Lung (tissue), 12 donors: ENCODE measurements around the gene ADCY5. TPM values are rescaled to one million over a fixed set of nuclear protein-coding genes. Genes with fewer than 3 reads are reported as not detected.
"Not testable (repeated sequence)": the region's sequence is repeated elsewhere in the genome, so short reads cannot be mapped to it uniquely, and the experiment has no call there.

Experiments used
- ATAC-seq: fragments of 200-7000 bp; cut with Tn5 transposase; one replicate; pipeline ENCODE4 v1.9.1; 2020; ENCODE audit warnings: moderate number of reproducible peaks; ENCODE audit not compliant: insufficient read depth, low FRiP score
- DNase-seq, 3 donors: peaks; one replicate each; pipeline ENCODE4 v3.0.0-alpha.2; 2013 to 2017
- H3K27ac ChIP-seq, 2 donors: one replicate each; pipeline ENCODE4 v1.5.1; 2013; ENCODE audit warnings: mild to moderate bottlenecking in 2 of 2, moderate library complexity in 2 of 2, control low read depth in 1 of 2, inconsistent platforms in 1 of 2, low read depth in 1 of 2, low read length in 1 of 2
- H3K27me3 ChIP-seq, 3 donors: one replicate each; pipeline ENCODE4 v1.5.1; 2013; ENCODE audit warnings: low read length in 2 of 3; ENCODE audit not compliant: control insufficient read depth in 3 of 3, insufficient read depth in 3 of 3
- H3K36me3 ChIP-seq, 4 donors: one replicate each; pipeline ENCODE4 v1.5.1; 2013; ENCODE audit warnings: low read length in 4 of 4, mild to moderate bottlenecking in 1 of 4, moderate library complexity in 1 of 4; ENCODE audit not compliant: control insufficient read depth in 4 of 4, insufficient read depth in 4 of 4
- H3K4me1 ChIP-seq, 5 donors: one replicate each; pipeline ENCODE4 v1.5.1; 2013; ENCODE audit warnings: low read length in 5 of 5, mild to moderate bottlenecking in 2 of 5, moderate library complexity in 1 of 5; ENCODE audit not compliant: control insufficient read depth in 5 of 5, insufficient read depth in 5 of 5
- H3K4me3 ChIP-seq: one replicate; pipeline ENCODE4 v1.5.1; 2013; ENCODE audit warnings: mild to moderate bottlenecking, control low read depth, moderate library complexity
- H3K9ac ChIP-seq, 2 donors: one replicate each; pipeline ENCODE4 v1.5.1; 2013; ENCODE audit warnings: low read length in 2 of 2, control low read depth in 1 of 2; ENCODE audit not compliant: insufficient read depth in 1 of 2
- H3K9me3 ChIP-seq, 4 donors: one replicate each; pipeline ENCODE4 v1.5.1; 2013; ENCODE audit warnings: low read length in 3 of 4, mild to moderate bottlenecking in 1 of 4, moderate library complexity in 1 of 4; ENCODE audit not compliant: control insufficient read depth in 4 of 4, insufficient read depth in 3 of 4
- CTCF ChIP-seq: IDR thresholded peaks from 2 replicates; pipeline ENCODE4 v1.5.1; 2012; ENCODE audit warnings: mild to moderate bottlenecking; ENCODE audit errors: control extremely low read depth, extremely low read depth
- WGBS, 2 donors: extraction: QIAGEN DNeasy Blood & Tissue Kit; methylation state at CpG; one replicate each; pipeline ENCODE4 v1.1.7; 2013; 5-methylcytosine and 5-hydroxymethylcytosine counted together
- polyA plus RNA-seq, 2 donors: library from polyadenylated mRNA; stranded (reverse); fragments of 200-250 nt; gene quantifications; one replicate each; pipeline ENCODE4 v1.2.1, GENCODE V29; 2013
- total RNA-seq, 2 donors: library from RNA; depleted of rRNA in 1 of 2; stranded (reverse); fragments of >200 nt in 1 of 2; gene quantifications; one replicate each; pipeline ENCODE4 v1.2.1, GENCODE V29; 2014 to 2021
- donor health status: control.
- donor health status: control.
- donor health status: Bipolar disorder and iron deficiency.
- donor health status: healthy.
- donor health status: DM: yes; HTN: yes; CAD: no.

Gene ADCY5
- total and polyA plus RNA-seq, 4 donors = 1.2 to 8.4 (median 2.4) TPM

- Histone ChIP-seq H3K9ac (peak overlapping the region in 1 of 2 donors; percentile 11), H3K27ac (no peak overlapping the region), H3K4me3 (no peak overlapping the region), H3K36me3 (peaks cover 3 to 12% (median 7%) of the 10 kb centered on the region in 4 donors), H3K27me3 (no peaks in the 10 kb centered on the region), H3K9me3 (no peaks in the 10 kb centered on the region), H3K4me1 (peaks cover 0 to 13% (median 9%) of the 10 kb centered on the region in 5 donors)
- WGBS, 2 donors = 57 to 69% methylated on average over 3 of the region's 3 CpGs
- no peak for ATAC-seq
- TF ChIP-seq CTCF = no peak
- DNase-seq = peak; percentile 40 to 75 (median 74)
Observed at GRCh38 chr3:123246866-123247265, 202.0 kb downstream of the ADCY5 start.

GRCh38 chr3:123244128-123244527 lies 204.8 kb downstream of the ADCY5 start:
- Histone ChIP-seq H3K4me1 (peaks cover 0 to 13% (median 9%) of the 10 kb centered on the region in 5 donors), H3K4me3 (no peak overlapping the region), H3K9me3 (no peaks in the 10 kb centered on the region), H3K36me3 (peaks cover 5 to 25% (median 14%) of the 10 kb centered on the region in 4 donors), H3K27me3 (no peaks in the 10 kb centered on the region), H3K27ac (no peak overlapping the region), H3K9ac (no peak overlapping the region)
- DNase-seq (peak in 2 of 3 donors; percentile 13 to 18), ATAC-seq (no peak)
- TF ChIP-seq CTCF = no peak
- 62 to 80% methylated on average over 4 of the region's 4 CpGs for WGBS, 2 donors

GRCh38 chr3:123239756-123240155 lies 209.1 kb downstream of the ADCY5 start:
- Histone ChIP-seq H3K4me1 (no peaks in the 10 kb centered on the region), H3K4me3 (no peak overlapping the region), H3K9me3 (no peaks in the 10 kb centered on the region), H3K27ac (no peak overlapping the region), H3K36me3 (peaks cover 4 to 25% (median 10%) of the 10 kb centered on the region in 4 donors), H3K27me3 (no peaks in the 10 kb centered on the region), H3K9ac (no peak overlapping the region)
- 100% methylated on average over 1 of the region's 1 CpG for WGBS, 2 donors
- DNase-seq (no peak), ATAC-seq (no peak)
- TF ChIP-seq CTCF = no peak

- DNase-seq, H3K27ac ChIP-seq, H3K4me1 ChIP-seq, H3K4me3 ChIP-seq, H3K27me3 ChIP-seq, H3K9ac ChIP-seq, H3K9me3 ChIP-seq, ATAC-seq: not testable (repeated sequence)
- 95 to 97% methylated on average over 2 of the region's 2 CpGs for WGBS, 2 donors
- H3K36me3 ChIP-seq = peaks cover 4 to 25% (median 11%) of the 10 kb centered on the region in 4 donors
Observed at GRCh38 chr3:123239186-123239585, 209.7 kb downstream of the ADCY5 start.
